ENCODE data around the gene HYDIN. TPM values are rescaled to one million over a fixed set of nuclear protein-coding genes. Genes with fewer than 3 reads are reported as not detected.
A peak's percentile ranks its signal among the peaks of the same experiment; 100 is the strongest.

Gene HYDIN
- total and polyA plus RNA-seq, 9 of the 15 experiments (the other 6 are each of a cell fraction or from before 2014, with no cell fraction given) = 0.08 to 0.43 (median 0.14) TPM; not detected in 1

GRCh38 chr16:70800781-70801480, 429.6 kb downstream of the HYDIN start, which contains the start of gene VAC14 (continued):
- TF ChIP-seq THRB (CRISPR knock-in tag; conservative IDR thresholded peaks at IDR 0.05) (no peak), SMARCB1 (IDR thresholded peaks at IDR 0.05; ENCODE audit: insufficient read length, low read depth) (no peak), POLR3G (IDR thresholded peaks at IDR 0.05; ENCODE audit: extremely low read depth, insufficient read length, insufficient replicate concordance) (no peak), MYC (IDR thresholded peaks at IDR 0.05; ENCODE audit: low read depth, low read length) (peak; percentile 84), MYC (CRISPR knock-in tag; IDR thresholded peaks at IDR 0.05; ENCODE audit: borderline replicate concordance, low read depth) (no peak), ZNF316 (IDR thresholded peaks at IDR 0.05) (no peak), HOMEZ (CRISPR knock-in tag; IDR thresholded peaks at IDR 0.05) (no peak), TAF1 (IDR thresholded peaks at IDR 0.05; ENCODE audit: control insufficient read depth, extremely low read depth, insufficient read depth, low read length, severe bottlenecking) (peak; percentile 86), SUPT5H (IDR thresholded peaks at IDR 0.05) (peak; percentile 77), MCM5 (IDR thresholded peaks at IDR 0.05; ENCODE audit: low read depth) (no peak), ZNF436 (CRISPR knock-in tag; IDR thresholded peaks at IDR 0.05) (no peak), GTF2B (IDR thresholded peaks at IDR 0.05; ENCODE audit: extremely low read depth, insufficient read length) (no peak), DDX20 (tag; IDR thresholded peaks at IDR 0.05; ENCODE audit: low read depth) (no peak), ZBTB7A (IDR thresholded peaks at IDR 0.05; ENCODE audit: borderline replicate concordance, control insufficient read depth, low read depth, low read length) (no peak), SP2 (IDR thresholded peaks at IDR 0.05; ENCODE audit: extremely low read depth, low read depth, low read length, poor library complexity, severe bottlenecking) (no peak), C11orf30 (IDR thresholded peaks at IDR 0.05; ENCODE audit: low read depth) (peak; percentile 99), PHB (CRISPR knock-in tag; IDR thresholded peaks at IDR 0.05) (no peak), NFYB (IDR thresholded peaks at IDR 0.05; ENCODE audit: extremely low read depth, insufficient read length) (no peak), IRF2 (CRISPR knock-in tag; IDR thresholded peaks at IDR 0.05) (no peak), THAP12 (CRISPR knock-in tag; IDR thresholded peaks at IDR 0.05) (peak; percentile 60; the same call in 1 of the 2 replicates), KHSRP (IDR thresholded peaks at IDR 0.05) (no peak), TEAD1 (CRISPR knock-in tag; IDR thresholded peaks at IDR 0.05) (no peak), CTBP1 (IDR thresholded peaks at IDR 0.05; ENCODE audit: borderline replicate concordance) (peak; percentile 76; the same call in 1 of the 2 replicates), ZNF707 (CRISPR knock-in tag; conservative IDR thresholded peaks at IDR 0.05) (no peak)
